GM19438 (cell line): ENCODE results near the gene APBA2.
"Not testable (repeated sequence)": the region's sequence is repeated elsewhere in the genome, so short reads cannot be mapped to it uniquely, and the experiment has no call there.

Experiments used
- ATAC-seq: cut with Tn5 transposase; IDR thresholded peaks from one replicate; pipeline ENCODE4 v1.9.1; 2021; ENCODE audit warnings: low read depth; ENCODE audit not compliant: unreplicated experiment

APBA2 gene

GRCh38 chr15:28876845-28877185 is 9.0 kb upstream of the APBA2 start:
- ATAC-seq = no peak

DNA sequence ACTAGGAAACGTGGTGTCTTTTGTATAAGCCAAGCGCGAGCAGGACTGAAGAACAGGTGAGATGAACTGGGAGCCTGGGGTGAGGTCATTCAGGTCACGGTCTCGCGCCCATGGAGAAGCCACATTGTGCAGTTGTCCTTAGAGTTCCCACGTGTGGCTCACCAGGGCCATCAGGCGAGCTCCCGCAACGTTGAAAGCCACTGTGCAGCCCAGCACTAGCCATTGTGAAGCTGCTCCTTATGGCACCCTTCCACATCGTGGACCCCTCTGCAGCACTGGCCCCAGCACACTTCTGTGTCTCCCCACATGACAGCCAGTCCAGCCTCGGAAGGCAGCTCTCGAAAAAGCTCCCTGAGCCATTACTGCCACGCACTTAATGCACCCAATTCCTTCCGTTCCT is 7.6 kb upstream of the APBA2 start:
- no peak for ATAC-seq

GRCh38 chr15:28879551-28879950 is 6.2 kb upstream of the APBA2 start:
- ATAC-seq = no peak

GRCh38 chr15:28880680-28881079 is 5.1 kb upstream of the APBA2 start:
- no peak for ATAC-seq

- ATAC-seq = no peak
Observed at GRCh38 chr15:28881170-28881569, 4.6 kb upstream of the APBA2 start.

DNA sequence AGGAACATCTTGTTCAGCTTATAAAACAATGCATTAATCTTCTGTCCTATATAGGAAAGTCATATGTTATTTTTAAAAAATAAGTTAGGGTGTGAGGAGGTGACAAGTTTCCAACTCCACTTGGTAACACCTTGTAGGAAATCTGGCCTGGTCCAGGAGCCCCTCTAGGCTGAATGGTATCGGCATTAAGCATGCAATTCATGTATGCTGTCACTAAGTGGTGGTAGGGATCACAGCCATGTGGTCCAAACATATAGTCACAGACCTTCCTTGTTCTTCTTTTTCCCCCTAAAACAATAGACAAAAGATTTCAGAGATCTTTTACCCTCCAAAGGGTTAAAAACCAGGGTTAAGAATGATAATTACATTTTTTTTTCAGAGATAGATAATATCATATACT is 4.2 kb upstream of the APBA2 start:
- ATAC-seq = no peak

DNA sequence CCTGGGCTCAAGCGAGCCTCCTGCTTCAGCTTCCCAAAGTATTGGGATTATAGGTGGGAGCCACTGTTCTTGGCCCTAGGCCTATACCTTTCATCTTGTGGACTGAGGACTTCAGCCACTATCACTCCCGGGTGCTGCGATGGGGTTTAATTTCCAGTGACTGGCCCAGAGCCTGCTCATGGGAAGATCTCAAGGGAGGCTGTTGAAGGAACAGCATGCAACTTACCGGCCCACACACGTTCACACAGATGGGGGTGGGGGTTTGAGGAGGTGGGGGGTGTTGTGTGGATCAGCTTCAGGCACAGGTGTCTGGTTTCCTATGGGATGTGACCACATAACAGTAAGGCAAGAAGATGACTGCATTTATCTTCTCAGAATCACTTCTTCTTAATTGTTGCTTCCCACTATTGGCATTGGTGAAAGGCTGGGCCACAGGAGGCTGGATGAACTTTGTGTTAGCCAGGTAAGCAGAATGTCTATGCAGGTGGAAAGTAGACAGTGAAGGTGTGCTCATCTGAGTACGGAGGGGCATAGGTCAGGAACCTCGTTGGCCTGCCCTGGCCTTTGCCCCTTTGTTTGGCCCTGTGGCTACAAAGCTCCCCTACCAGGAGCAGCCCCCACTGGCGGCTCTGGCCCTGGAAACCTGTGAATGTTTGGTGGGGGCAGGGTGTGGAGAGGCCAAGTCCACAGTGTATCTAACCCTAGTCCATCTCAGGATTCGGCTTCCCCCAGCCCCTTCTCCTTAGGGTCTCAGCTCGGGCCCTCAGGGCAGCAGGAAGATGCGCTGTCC is 1.4 kb upstream of the APBA2 start:
- no peak for ATAC-seq

GRCh38 chr15:28885128-28885629 is 595 bp upstream of the APBA2 start:
- ATAC-seq = no peak

DNA sequence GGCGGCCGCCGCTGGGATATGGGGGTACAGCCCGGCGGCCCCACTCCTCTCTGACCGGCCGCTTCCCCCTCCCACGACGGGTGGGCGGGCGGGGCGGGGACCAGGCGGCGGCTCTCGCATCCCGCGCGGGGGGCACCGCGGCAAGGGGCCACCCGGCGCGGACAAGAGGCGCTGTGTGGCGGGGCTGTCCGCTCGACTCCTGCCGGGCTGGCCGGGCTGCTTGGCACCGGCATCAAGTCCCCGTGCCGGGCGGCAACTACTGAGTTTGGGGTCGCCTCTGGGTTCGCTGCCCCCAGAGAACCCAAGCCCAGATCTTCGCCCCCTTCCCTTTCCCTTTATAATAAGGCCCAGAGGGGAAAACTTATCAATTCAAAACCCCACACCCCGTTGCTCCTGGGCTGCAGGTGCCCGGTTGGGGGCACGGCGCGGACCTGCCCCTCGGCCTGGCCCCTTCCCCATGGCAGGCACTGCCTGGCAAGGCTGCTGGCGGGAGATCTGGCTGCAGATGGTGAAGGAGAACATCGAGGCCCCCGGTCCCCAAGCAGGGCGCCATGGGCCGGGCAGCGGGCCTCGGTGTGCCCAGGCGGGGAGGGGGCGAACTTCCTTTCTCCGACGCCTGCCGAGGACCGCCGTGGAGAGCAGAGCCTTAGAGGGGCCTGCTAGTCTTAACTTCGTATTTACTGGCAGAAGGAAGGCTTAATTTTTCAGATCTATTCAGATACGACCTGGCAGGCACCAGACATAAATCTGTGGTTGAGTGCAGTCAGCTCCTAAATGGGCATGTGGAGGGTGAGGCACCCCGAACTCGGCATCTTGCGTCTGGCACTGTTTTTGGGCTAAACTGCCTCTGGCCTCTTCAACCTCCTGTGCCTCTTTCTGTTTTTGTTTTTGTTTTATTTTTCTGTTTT is 911 bp downstream of the APBA2 start:
- no peak for ATAC-seq

- no peak for ATAC-seq
Observed at GRCh38 chr15:28887339-28888174, 1.8 kb downstream of the APBA2 start.

GRCh38 chr15:28888302-28888894 is 2.6 kb downstream of the APBA2 start:
- no peak for ATAC-seq

DNA sequence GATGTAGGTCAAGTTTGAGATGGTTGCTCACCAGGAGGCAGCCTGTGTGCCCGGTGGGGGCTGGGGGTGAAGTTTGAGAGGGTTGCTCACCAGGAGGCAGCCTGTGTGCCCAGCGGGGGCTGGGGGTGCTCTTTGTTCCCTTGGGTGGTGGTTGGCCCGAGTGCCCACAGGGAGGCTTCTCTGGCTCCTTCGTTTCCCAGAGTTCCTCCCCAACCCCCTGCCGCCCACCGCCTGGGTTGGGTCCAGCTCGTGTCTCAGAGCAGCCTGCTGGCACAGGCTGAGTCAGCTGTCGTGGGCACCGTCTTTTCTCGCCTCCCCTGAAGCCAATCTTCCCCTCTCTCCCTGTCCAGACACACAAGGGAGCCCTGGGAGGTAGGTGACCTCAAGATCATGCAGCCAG is 3.1 kb downstream of the APBA2 start:
- no peak for ATAC-seq

- ATAC-seq = no peak
Observed at GRCh38 chr15:28889346-28889745, 3.6 kb downstream of the APBA2 start.

DNA sequence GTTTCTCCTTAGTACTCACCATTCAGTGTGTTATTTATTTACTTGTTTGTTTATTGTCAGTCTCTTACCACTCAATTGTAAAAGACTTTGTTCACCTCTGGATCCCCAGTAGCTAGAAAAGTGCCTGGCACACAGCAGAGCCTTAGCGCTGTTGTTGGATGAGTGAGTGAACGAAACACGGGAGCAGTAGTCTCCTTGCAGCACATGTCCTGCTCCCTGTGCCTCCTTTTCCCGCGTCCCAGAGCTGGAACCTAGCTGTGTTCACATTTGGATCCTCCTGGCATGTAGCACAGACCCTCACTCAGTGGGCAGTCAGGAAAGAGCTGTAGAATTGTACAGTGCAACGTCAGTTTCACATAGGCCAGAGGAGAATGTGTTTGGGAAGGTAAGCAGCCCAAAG is 4.1 kb downstream of the APBA2 start:
- not testable (repeated sequence) for ATAC-seq

GRCh38 chr15:28890291-28890690 is 4.5 kb downstream of the APBA2 start:
- ATAC-seq = not testable (repeated sequence)

DNA sequence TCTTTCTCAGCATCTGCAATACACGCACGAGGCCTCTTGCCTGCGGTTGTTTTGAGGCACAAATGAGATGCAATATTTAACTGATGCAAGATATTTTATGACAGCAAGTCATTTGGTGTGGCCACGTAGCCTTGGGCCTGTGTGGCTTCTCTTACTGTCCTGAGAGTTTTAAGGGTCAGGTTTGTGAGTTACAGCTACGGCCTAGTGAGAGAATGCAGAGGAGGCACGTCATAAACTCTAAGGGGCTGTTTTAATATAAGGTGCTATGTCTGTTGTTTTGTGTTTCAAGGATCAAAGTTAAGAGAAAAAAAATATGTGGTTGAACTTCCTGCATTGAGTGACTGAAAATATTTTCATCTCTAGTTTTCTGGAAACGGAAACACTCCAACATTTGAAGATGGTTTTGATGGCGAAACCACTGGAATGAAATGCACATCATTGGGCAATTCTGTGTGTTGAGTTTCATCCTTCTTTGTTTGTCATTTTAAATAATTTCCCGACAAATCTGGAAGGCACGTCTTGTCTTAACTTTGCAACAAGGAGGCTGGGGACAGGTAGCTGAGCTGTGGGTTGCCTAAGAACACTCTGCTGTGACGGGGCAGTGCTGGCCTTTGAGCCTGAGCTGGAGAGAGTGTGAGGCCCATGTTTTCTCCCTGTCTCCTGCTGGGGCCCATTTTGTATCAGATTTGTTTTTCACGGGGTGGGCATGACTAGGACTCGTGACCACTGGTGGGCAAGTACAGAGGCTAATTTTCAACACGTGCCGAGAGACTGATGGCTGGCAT is 5.1 kb downstream of the APBA2 start:
- ATAC-seq = no peak

- no peak for ATAC-seq
Observed at GRCh38 chr15:28891588-28891987, 5.8 kb downstream of the APBA2 start.

DNA sequence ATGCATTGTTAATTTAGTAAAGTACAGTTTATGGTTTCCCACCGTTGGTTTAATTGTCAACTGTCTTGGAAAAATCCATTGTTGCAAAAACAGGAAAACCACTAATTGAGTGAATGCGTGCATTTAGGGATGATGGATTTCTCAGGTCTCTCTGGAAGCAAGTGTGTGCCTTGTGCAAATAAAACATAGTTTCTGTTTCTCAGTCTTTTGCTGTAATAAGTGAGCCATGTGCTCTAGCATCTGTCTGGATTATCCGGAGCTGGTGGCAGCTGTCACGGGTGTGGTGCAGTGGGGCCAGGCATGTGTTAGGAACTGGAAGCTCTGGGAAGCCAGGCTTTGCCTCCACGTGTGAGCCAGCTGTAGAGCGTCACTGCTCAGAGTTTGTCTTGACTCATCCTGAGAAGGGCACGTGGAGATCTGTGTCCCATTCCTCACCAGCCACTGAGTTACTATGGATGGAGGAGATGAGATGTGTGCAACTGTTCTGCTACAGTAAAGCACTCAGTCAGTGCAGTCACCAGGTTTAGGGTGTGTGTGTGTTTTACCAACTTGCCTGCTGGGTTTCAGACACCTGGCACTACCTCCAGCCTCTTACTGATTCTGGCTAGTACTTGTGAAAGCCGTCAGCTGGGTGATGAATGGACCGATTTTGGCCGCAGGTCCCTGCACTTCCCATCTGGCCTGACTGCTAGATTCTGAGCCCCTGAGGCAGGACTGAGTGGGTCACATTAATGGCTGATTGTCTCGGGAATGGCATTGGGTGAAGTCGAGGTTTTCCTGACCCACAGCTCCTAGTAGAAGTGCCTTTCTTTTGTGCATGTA is 7.2 kb downstream of the APBA2 start:
- no peak for ATAC-seq

GRCh38 chr15:28894631-28895030 is 8.9 kb downstream of the APBA2 start:
- no peak for ATAC-seq
